HG02588 (cell line): ENCODE measurements around the gene PRDX1.
"Not testable (repeated sequence)": the region's sequence is repeated elsewhere in the genome, so short reads cannot be mapped to it uniquely, and the experiment has no call there.

Experiments
- ATAC-seq: cut with Tn5 transposase; IDR thresholded peaks from one replicate; pipeline ENCODE4 v1.9.1; 2021; ENCODE audit warnings: mild to moderate bottlenecking, moderate library complexity; ENCODE audit not compliant: unreplicated experiment

Gene PRDX1

DNA sequence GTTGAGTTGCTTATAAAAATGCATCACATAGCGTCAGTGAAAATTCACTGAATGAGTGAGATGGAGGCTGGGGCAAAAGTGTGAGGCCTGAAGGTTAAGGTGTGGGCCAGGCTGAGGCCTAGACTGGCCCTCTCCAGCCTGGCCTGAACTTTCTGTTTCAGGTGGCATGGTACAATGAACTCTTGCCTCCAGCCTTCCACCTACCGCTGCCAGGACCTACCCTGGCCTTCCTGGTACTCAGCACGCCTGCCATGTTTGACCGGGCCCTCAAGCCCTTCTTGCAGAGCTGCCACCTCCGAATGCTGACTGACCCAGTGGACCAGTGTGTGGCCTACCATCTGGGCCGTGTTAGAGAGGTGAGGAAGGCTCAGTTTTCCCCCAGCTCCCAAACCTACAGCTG, 14.5 kb downstream of the PRDX1 start:
- ATAC-seq, result no peak

DNA sequence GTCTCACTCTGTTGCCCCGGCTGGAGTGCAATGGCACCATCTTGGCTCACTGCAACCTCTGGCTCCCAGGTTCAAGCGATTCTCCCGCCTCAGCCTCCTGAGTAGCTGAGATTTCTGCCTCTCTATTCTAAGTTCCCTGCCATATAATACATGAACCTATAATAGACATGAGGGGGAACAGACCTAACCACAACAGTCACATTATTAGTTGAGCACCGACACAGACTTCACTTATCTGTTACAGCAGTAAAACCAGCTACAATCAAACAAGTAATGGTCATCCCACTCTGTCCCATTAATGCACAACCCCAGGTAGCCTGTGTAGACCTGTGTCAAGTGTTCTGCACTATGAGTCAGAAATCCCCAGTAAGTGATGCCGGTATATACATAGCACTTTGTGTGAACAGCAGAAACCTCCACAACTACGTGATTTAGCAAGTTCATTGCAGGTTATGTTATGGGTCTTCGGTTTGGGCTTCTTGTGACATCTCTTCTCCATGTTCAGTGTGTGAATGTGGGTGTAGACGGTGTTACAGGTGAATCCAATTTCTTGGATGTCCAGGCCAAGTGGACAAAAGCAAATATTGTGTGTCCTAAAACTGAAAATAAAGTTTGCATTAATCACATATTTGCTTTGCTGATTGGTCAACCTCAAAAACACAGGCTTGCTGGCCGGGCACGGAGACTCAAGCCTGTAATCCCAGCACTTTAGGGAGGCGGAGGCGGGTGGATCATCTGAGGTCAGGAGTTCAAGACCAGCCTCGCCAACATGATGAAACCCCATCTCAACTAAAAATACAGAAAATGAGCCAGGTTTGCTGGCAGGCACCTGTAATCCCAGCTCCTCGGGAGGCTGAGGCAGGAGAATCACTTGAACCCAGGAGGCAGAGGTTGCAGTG, 18.0 kb downstream of the PRDX1 start:
- no peak for ATAC-seq

DNA sequence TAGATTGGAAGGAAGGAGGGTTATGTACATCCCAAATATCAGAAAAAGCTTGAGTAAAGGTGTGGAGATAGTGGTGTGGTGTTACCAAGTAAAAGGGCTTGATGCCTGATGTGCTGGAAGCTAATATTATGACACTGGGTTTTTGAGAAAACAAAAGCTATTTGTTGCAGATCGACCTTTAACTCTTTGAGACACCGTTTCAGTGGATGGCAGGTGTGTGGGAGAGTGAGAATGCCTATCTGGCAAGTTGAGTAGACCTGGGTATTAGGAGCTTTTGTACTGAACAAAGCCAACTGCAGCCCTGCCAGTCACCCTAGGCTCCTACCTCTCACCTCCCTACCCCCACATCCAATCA, 20.2 kb downstream of the PRDX1 start:
- no peak for ATAC-seq

DNA sequence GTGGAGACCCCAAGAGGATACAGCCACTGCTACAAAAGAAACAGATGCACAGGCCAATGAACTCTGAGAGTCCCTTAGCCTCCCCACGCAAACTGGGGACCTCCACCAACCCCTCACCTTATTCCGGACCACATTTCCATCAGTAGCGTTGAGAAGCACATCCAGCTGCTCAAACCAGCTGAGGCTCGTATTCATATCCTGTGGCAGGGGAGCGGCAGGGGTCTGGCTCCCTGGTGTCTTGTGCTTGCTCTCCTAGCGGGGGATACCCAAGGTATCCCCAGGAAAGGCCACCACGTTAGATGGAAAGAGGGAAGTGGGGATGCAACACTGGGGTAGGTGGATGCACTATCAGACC, 22.3 kb downstream of the PRDX1 start:
- ATAC-seq, result no peak

DNA sequence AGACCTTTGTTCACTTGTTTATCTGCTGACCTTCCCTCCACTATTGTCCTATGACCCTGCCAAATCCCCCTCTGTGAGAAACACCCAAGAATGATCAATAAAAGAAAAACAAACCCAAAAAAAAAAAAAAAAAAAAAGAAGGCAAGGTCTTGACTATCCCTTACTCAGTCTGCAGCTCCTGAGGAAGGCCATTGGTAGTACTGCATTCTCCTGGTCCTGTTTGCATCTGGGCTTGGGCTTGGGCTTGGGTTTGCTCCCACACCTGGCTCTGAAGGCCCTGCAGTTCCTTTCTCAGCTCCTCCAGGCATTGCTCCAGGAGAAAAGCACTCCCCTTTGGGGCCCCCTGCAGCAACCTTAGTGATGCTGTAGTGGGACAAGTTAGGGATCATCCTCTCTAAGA, 23.4 kb downstream of the PRDX1 start:
- no peak for ATAC-seq

DNA sequence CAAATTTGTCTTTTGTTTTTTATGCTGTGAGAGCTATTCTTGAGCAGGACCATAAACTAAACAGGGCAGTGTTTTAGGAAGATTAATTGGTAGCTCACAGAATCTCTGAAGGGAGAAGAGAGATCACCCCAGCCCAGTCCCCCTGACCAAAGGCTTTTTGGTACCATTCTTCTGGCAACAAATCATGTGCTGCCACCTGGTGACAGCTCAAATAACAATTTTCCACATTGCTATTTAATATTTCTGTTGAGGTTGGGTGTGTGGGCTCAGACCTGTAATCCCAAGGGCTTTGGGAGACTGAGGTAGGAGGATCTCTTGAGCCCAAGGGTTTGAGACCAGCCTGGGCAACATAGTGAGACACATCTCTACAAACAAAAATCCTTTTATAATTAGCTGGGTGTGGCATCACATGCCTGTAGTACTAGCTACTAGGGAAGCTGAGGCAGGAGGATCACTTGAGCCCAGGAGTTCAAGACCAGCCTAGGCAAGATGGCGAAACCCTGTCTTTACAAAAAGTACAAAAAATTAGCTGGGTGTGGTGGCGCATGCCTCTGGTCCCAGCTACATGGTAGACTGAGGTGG, 28.5 kb downstream of the PRDX1 start:
- no peak for ATAC-seq

DNA sequence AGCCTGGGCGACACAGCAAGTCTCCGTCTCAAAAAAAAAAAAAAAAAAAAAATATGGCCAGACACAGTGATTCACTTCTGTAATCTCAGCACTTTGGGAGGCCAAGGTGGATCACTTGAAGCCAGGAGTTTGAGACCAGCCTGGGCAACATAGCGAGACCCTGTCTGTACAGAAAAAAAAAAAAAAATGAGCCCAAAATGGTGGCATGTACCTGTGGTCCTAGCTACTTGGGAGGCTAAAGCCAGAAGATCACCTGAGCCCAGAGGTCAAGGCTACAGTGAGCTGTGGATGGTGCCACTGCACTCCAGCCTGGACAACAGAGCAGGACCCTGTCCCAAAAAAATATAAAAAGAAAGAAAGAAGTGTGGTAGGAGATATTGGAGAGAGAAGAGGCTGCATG, 29.0 kb downstream of the PRDX1 start:
- no peak for ATAC-seq

DNA sequence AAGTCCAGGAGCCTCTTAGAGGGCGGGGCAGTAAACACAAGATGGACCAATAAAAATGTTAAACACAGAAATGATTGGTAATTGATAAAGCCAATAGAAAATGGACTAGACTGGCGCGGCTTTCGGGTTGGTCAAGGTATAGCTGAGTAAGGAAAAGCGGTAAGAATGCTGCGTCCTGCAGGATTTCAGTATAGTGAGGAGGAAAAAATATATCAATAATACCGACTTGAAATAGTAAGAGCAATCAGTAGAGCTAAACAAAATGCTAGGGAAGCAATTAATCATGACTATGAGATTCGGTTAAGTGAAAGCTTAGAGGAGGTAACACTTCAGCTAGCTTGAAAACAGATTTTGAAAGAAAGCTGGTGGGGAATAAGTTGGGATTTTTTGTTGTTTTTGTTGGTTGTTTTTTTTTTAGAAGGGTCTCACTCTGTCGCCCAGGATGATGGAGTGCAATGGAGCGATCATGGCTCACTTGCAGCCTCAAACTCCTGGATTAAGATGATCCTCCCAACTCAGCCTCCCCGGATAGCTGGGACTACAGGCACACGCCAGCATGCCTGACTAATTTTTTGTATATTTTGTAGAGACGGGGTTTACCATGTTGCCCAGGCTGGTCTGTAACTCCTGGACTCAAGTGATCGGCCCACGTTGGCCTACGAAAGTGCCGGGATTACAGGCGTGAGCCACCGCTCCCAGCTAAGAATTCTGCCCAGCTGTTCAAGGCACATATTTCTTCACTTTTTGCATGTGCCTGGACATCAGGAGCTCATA, 30.0 kb downstream of the PRDX1 start:
- no peak for ATAC-seq

DNA sequence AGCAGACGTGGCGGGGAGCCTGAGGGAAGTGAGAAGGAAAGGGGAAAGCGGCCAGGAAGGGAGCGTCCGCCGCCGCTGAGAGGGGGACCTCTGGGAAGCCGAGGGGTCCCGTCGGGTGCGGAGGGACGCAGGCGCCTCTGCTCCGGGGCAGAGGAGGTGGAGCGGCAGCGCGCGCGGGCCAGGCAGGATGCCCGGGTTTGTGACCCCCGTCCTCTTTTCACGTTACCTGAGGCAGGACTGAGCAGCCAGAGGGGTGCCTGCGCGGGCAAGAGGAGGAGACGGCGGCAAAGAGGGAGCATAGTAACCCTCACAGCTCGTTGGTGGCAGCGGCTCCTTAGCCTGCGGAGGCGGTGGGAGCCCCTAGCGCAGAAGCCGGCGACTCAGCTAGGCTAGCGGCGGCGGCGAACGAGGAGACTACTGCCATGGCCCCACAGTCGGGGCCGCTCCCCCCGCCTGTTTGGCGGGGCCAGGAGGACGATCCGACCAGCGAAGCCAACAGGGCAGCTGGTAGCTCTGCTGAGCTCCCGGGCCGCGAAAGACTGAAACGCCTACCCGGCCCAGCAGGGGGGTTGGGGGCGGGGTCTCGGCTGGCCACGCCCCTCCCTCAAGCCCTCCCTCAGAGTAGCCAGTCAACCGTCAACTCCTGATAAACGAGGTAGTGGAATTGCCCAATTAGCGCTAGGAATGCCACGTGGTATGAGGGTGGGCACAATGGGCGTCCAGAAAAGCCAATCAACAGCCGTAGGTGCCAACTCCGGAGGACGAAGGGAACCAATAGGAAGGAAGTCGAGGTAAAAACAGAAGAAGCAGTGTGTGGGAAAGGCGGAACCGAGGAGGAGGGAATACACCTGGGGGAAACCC, 30.8 kb downstream of the PRDX1 start, which contains the start of gene TESK2:
TSS of gene TESK2 (minus strand) at position 538 of the 861 bp plus-strand sequence. CDS start 33,378 bp downstream, outside the sequence.
- peak; percentile 81 for ATAC-seq

DNA sequence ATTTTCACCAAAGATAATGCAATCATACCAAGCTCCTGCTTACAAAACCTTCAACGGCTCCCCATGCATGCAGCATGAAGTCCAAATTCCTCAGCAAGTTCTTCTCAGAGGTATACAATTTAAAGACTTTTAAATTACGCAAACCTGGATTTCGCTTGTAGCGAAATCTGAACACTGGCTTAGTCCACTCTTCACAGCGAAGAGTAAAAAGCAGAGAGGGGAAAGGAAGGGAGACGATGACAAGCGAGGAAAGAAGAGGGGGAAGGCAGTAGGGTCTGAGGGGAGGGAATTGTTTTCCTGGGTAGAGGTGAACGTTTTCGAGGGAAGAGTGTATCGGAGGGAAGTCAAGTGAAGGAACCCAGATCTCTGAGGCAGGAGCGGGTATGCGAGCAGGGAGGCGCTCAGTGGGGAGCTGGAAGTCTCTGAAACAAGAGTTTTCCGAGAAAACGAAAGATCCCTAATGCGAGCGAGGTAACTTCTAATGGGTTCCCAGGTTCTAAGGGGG, 31.5 kb downstream of the PRDX1 start:
- no peak for ATAC-seq

DNA sequence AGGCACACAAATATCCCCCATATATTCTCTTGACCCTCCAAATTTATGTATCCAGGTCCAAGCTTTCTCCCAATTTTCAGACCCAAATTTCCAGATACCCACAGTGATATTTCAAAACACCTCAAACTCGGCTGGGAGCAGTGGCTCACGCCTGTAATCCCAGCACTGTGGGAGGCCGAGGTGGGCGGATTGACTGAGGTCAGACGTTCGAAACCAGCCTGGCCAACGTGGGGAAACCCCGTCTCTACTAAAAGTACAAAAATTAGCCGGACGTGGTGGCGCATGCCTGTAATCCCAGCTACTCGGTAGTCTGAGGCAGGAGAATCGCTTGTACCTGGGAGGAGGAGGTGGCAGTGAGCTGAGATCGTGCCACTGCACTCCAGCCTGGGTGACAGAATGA, 32.3 kb downstream of the PRDX1 start:
- not testable (repeated sequence) for ATAC-seq

DNA sequence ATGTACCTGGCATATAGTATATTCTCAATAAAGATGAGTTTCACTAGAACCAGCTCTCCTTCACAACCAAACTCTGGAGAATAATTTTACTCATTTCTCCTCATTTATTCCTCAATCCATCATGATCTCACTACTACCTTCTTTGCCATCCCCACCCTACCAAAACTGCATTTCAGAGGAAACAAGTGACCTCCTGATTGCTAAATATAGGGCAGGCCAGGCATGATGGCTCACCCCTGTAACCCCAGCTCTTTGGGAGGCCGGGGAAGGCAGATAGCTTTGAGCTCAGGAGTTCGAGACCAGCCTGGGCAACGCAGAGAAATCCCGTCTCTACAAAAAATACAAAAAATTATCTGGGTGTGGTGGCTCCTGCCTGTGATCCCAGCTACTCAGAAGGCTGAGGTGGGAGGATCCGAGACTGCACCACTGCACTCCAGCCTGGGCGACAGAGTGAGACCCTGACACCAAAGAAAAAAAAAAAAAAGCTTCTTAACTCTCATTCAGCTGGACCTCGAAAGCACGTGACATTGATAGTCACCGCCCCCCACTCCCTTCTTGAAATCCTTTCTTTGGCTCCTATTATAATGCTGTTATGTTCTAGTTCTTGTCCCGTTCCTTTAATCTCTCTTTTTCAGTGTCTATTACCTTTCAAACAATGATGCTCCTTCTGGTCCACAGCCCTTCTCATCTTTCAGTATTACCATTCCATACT, 32.9 kb downstream of the PRDX1 start:
- ATAC-seq, result no peak

DNA sequence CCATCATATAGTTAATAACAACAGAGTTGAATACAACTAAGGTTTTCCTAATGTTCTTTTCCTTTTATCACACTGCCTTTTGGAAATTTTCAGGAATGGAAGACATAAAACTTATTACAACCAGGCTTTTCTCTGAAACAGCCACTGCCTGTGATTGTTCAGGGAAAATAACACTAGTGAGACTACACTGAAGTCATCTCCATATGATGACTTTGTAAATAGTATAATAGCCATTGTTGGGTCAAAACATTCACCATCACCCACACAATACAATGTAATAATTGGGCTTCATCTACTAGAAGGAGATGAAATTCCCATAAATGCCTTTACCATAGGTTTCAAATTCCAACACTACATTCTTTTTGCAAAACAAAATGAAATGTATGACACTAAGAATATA, 35.7 kb downstream of the PRDX1 start:
- no peak for ATAC-seq

DNA sequence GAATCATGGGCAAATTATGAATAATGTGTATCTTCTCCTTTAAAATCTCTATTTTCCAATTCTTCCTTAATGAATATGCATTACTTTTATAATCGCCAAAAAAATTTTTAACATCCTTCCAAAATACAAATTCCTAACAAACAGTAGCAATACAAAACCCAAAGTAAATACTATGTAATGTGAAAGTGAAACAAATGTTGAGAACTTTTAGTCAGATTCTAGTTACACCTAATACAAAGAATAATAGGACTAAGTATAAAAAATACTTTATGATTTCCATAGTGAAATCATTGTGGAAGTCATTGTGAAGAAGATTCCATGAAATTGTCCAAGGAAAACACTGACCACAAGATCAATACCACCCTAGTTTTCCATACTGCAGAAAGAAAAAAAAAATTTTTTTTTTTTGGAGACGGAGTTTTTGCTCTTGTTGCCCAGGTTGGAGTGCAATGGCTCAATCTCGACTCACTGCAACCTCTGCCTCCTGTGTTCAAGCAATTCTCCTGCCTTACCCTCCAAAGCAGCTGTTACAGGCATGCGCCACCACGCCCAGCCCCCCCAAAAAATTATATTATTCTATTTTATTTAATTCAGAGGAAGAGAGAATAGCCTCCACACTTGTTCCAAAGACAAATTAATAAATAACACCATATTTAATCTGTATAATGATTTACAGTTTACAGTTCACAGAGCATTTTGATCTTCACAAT, 42.5 kb downstream of the PRDX1 start:
- ATAC-seq, result no peak

DNA sequence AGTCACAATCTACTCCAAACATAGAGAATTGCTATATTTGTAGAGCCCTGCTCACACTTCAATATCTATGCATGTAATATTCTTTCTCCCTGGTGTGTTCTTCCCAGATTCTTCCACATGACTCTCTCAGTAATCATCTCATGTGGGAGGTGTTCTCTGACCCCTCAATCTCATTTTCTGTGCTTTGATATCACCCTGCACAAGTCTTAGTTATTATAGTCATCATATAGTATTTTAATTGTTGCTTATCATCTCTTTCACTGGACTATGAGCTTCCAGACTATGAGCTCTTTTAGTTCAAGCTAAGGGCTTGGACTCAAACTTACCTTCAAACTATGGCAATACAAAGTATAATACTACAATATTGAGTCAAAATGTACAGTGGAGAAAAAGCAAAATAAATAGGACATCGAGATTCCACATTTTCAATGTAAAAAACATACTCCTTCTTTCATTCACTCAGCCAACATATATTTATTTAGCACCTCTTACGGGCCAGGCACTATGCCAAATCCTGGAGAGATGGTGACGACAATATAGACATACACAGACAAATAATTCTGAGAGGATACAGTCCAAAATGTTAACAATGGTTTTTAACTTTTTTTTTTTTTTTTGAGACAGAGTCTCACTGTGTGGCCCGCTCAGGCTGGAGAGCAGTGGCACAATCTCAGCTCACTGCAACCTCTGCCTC, 43.4 kb downstream of the PRDX1 start:
- ATAC-seq, result no peak

DNA sequence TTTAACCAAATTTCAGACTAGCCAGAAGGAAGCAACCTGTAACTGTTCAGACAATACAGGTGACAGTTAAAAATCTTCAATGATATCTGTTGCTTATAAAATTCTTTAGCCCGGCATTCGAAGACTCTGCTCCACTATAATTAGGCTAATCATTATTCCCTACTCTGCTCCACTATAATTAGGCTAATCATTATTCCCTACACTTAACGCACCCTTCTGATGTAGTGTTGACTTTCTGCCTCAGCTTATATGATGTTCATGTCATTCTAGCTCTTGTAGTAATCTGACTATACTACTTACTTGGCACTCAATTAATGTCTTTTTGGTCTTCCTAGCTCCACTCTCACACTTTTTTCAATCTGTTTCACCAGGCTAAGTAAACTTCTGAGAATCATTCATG, 44.0 kb downstream of the PRDX1 start:
- ATAC-seq, result no peak

DNA sequence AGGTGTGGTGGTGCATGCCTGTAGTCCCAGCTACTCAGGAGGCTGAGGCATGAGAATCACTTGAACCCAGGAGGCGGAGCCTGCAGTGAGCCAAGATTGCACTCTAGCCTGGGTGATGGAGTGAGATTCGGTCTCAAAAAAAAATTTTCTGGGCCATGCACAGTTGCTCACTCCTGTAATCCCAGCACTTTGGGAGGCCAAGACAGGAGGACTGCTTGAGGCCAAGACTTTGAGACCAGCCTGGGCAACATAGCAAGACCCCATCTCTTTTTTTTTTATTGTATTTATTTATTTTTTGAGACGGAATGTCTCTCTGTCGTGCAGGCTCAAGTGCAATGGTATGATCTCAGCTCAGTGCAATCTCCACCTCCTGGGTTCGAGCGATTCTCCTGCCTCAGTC, 47.5 kb downstream of the PRDX1 start:
- not testable (repeated sequence) for ATAC-seq

DNA sequence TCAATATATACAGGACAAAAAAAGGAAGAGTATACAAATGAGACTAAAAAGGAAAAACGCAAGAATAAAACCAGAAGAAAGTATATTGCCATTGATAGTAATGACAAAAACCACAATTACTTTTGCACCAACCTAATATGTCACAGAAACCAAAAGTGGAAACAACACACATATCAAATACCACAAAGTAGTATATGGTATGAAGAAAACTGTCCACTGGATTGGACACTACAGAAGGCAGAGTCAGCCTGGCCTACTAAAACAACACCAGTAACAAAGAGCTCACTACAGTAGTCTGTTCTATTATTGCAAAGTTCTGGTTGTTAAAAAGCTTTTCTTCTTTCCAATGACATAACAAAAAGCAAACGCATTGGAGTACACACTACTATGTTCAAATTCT, 48.4 kb downstream of the PRDX1 start:
- ATAC-seq, result no peak

DNA sequence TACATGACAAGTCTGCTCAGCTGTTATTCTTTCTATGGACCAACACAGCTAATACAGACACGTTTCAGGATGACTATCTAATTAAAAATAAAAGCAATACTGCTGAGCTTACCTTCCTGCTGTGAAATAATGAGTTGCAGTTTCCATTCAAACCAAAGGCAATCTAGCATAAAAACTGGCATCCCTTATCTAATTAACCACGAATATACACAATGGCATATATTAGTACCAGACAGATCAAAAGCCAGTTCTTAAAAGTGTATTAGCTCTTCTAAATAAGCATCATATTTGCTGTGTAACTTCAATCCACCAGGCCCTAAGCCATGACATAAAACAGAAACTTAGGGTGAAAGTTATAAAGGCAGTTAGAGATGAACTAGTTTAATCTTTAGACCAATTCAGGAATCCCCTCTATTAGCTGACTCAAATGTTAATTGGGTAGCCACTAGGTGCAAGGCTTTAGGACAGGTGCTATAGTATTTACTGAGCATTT, 51.3 kb downstream of the PRDX1 start:
- no peak for ATAC-seq
